ENCODE data around the gene CERT1.
"Not testable (repeated sequence)": the region's sequence is repeated elsewhere in the genome, so short reads cannot be mapped to it uniquely, and the experiment has no call there.

CERT1 gene

DNA sequence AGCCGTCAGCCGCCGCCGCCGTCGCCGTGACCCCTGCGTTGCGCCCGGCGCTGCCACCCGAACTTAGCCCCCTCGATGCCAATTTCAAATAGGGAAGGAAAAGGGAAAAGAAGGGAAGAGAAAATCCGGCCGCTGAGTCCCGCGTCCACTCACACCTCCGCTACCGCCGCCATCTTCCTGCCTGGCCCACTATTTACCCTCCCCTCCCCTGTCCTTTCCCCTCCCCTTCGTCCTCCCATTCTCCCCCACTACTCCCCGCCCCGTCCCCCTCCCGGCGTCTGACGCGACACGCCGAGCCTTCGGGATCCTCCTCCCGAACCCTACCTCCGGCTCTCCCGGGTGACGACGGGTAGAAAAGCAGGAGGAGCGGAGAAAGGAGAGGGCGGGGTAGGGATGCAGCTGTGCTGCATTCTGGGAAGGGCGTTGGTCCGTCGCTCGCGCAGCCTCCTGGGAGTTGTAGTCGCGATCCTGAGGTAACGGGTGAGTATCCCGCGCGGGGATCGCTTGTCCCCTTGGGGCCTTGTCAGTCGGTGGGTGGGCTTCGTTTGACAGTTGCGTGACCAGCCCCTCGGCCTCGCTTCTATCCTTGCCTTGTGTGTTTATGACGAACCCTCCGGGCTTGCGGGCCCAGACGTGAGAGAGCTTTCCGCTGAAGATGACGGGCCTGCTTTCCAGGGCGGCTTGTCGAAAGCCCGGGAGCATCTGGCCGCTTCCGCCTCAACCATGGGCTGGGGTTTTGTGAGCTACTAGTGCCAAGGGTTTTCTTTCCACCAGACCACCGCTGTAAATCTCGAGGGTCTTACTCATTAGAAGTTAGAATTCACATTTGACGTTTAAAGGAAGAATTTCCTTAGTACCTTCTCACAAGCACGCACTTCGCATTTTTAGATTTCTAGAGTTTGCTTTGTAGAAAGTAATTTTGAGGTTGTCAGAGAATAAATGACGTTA lies at the start of gene CERT1, which contains the start of gene POLK:
CERT1 (minus strand) TSS at position 195 of the 948 bp plus-strand sequence. CDS start 422 bp downstream, outside the sequence.
POLK (plus strand) TSS at position 457 of the 948 bp plus-strand sequence.
- DNase-seq: peak; percentile 84 to 89 (median 85)

DNA sequence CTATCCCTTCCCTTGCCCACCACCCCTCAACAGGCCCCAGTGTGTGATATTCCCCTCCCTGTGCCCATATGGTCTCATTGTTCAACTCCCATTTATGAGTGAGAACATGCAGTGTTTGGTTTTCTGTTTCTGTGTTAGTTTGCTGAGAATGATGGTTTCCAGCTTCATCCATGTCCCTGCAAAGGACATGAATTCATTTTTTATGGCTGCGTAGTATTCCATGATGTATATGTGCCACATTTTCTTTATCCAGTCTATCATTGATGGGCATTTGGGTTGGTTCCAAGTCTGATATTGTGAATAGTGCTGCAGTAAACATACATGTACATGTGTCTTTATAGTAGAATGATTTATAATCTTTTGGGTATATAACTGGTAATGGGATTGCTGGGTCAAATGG lies 49.2 kb upstream of the CERT1 start:
- not testable (repeated sequence) for DNase-seq

DNA sequence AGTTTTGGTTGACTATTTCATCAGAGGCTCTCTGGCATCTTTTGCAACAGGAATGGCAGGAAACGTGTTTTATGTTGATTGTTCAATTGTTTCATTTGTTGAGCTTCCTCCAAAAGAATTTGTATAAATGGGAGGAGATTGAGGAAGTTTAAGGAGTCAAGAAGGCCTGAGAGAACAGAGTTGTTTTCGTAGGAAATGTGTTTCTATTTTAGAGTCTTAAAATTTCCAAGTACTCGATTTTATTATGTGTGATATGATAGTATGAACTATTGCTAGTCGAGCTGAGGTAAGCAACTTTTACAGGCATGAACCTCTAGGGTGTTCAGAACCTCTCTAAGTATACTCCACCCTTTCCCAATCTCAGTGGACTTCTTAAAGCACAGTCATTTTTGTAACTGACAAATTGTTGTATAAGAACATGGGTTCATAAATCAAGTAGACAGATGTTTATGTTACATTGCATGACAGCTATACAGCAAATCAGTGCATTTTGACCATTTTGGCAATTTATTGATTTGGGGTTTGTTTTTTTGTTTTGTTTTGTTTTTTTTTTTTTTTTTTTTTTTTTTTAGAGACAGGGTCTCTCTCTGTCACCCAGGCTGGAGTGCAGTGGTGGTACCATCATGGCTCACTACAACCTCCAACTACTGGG lies 47.7 kb upstream of the CERT1 start:
- no peak for DNase-seq

- DNase-seq: no peak
Observed at GRCh38 chr5:75558221-75558620, 46.8 kb upstream of the CERT1 start.

- DNase-seq: no peak
Observed at GRCh38 chr5:75553358-75553757, 41.9 kb upstream of the CERT1 start.

DNA sequence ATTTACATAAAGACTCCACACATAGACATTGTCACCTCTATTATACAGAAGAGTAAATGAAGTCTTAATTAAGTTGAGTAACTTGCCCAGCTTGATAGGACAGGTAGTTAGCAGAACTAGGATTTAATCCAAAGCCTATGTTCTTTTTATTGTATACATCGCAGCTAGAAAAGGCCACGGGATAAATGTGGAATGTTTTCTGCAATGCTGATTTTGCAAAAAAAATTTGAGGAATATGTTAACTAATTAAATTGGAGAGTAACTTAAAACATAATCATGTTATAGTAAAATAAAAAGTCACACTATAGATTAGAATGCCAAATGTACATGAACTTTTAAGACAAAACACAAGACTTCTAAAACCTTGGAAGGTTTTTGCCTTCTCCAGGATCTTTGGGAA lies 41.3 kb upstream of the CERT1 start:
- no peak for DNase-seq

DNA sequence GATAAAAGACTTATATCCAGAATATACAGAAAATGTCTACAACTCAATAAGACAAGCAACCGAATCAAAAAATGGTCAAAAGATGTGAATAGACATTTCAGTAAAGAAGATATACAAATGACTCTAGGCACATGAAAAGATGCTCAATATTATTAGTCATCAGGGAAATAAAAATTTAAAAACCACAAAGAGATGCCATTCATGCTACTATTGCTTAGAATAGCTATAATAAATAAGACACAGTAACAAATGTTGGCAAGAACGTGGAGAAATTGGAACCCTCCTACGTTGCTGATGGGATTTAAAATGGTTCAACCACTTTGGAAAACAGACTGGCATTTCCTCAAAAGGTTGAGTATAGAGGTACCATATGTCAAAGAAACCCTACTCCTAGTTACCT lies 40.0 kb upstream of the CERT1 start:
- no peak for DNase-seq

GRCh38 chr5:75550597-75550996 lies 39.2 kb upstream of the CERT1 start:
- DNase-seq: no peak

GRCh38 chr5:75547812-75548211 lies 36.4 kb upstream of the CERT1 start:
- DNase-seq: no peak

- no peak for DNase-seq
Observed at GRCh38 chr5:75546830-75547229, 35.4 kb upstream of the CERT1 start.

- DNase-seq: no peak
Observed at GRCh38 chr5:75545131-75545530, 33.7 kb upstream of the CERT1 start.

DNA sequence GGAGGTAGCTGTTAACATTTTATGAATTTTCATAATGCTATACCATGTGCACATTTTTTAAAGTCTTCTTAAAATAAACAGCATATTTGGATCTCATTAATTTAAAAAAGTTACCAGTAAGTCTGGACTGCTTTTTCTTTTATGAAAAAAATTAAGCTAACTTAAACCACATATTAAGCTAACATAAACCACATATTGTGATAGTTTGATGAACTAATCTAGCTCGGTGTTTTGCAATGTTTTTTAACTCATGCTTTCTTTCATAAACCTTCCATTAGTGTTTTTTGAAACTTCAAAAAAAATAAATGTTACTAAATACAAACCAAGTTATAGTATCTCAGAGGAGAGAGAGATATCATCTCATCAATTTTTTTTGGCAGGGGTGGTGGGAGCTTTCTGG lies 26.8 kb upstream of the CERT1 start:
- DNase-seq: no peak

DNA sequence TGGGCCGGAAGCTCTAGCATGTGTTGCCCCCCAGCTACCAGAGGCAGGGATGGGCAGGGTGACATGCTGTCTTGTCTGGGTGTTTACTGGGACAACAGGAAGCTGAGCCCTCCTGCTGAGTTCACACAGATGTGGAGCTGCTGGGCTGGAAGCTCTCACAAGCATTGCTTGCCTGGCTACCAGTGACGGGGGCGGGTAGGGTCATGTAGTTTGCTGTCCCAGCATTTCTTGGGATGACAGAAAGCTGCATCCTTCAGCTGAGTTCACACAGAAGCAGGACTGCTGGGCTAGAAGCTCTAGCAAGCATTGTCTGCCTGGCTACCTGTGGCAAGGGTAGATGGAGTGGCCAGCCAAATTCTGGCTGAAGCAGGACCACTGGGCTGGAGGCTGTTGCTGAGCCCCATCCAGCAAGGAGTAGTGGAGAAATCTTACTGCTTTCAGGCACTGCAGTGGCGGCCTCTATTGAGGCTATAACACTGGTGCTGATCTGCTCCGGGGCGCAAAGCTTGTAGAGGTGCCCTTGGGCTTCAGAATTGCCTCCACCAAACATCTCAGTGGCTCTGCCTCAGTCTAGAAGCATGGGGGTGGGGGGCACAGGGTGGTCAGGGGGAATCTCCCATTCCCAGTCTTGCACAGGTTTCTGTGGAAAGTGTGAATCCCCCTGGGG lies 25.4 kb upstream of the CERT1 start:
- DNase-seq: no peak

- DNase-seq: no peak
Observed at GRCh38 chr5:75536147-75536546, 24.7 kb upstream of the CERT1 start.

GRCh38 chr5:75534734-75535133 lies 23.3 kb upstream of the CERT1 start:
- DNase-seq: no peak

DNA sequence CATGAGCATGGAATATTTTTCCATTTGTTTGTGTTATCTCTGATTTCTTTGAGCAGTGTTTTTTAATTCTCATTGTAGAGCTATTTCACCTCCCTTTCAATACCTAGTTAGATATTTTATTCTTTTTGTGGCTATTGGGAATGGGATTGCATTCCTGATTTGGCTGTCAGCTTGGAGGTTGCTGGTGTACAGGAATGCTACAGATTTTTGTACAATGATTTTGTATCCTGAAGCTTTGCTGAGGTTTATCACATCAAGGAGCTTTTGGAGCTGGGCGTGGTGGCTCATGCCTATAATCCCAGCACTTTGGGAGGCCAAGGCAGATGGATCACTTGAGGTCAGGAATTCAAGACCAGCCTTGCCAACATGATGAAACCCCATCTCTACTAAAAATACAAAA lies 22.3 kb upstream of the CERT1 start:
- not testable (repeated sequence) for DNase-seq

DNA sequence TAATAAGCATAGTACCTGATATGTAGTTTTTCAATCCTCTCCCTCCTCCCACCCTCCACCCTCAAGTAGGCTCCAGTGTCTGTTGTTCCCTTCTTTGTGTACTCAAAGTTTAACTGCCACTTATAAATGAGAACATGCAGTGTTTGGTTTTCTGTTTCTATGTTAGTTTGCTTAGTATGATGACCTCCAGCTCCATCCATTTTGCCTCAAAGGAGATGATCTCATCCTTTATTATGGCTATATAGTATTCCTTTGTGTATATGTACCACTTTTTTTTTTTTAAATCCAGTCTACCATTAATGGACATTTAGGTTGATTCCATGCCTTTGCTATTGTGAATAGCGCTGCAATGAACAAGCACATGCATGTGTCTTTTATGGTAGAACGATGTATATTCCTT lies 20.8 kb upstream of the CERT1 start:
- no peak for DNase-seq

DNA sequence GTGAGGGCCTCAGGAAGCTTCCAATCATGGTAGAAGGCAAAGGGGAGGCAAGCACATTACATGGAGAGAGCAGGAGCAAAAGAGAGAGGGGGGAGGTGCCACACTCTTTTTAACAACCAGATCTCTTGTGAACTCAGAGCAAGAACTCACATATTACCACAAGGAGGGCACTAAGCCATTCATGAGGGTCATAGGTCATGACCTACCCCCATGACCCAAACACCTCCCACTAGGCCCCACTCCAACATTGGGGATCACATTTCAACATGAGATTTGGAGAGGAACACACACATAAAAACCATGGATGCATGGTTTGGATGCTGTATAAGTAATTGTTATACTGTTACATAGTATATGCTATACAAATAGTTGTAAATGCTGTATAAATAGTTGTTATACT lies 17.8 kb upstream of the CERT1 start:
- DNase-seq: no peak

- no peak for DNase-seq
Observed at GRCh38 chr5:75526070-75526469, 14.6 kb upstream of the CERT1 start.

GRCh38 chr5:75525344-75525743 lies 13.9 kb upstream of the CERT1 start:
- DNase-seq: no peak

- DNase-seq: no peak
Observed at GRCh38 chr5:75524591-75524990, 13.2 kb upstream of the CERT1 start.

- DNase-seq: no peak
Observed at GRCh38 chr5:75524071-75524470, 12.6 kb upstream of the CERT1 start.

GRCh38 chr5:75523275-75523674 lies 11.8 kb upstream of the CERT1 start:
- DNase-seq: no peak

DNA sequence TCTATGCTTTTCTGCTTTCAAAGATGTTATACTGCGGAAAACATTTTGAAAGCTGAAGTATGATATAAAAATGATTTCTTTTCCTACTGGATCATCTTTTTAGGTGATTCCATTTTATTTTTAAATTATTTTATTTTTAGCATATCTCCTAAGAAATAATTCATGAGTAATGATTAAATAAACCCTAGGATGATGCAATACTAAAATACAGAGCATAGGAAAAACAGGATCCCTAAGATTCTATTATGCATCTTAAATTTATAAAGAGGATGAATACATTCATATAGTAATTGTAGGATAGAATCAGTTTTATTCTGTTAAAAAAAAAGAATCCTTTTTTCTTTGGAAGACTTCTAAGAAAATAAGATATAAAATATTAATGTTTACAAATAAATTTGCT lies 11.1 kb upstream of the CERT1 start:
- DNase-seq: no peak
